Limb (tissue), 2 donors: Measurements from ENCODE around the gene MYL6B.
"Not testable (repeated sequence)": the region's sequence is repeated elsewhere in the genome, so short reads cannot be mapped to it uniquely, and the experiment has no call there.

Experiments used
- DNase-seq, 2 donors: peaks; one replicate each; pipeline ENCODE4 v3.0.0-alpha.2; 2016; ENCODE audit errors: extremely low spot score in 2 of 2

MYL6B gene

GRCh38 chr12:56152132-56152755 is at the start of gene MYL6B:
Gene MYL6B, plus strand, starts transcription at chr12:56152587. Its CDS starts 1,332 bp downstream, at chr12:56153919.
- DNase-seq, result peak; percentile 93 to 94

- DNase-seq, result no peak
These were observed 49.7 kb upstream of the MYL6B start for GRCh38 chr12:56102683-56103065.

- no peak for DNase-seq
These were observed 49.2 kb upstream of the MYL6B start for GRCh38 chr12:56103066-56103711.

DNA sequence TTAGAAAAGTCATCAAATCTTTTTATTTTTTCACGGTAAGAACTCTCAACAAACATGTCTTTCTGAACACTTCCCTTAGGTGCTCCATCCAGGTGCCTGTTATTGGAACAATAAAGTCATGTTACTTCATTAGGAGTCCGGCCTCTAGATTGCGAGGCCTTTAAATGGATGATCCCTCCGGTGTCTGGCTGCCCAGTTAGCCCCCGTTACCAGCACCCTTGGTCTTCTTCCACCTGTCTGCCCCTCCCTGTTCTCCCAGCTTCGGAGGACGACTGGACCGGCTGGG is 48.6 kb upstream of the MYL6B start:
- no peak for DNase-seq

- peak; percentile 96 to 99 for DNase-seq
These were observed 48.1 kb upstream of the MYL6B start, which contains the start of gene PA2G4 for GRCh38 chr12:56104109-56104814. Gene PA2G4, plus strand, starts transcription at chr12:56104559. Its CDS starts 179 bp downstream, at chr12:56104738.

DNA sequence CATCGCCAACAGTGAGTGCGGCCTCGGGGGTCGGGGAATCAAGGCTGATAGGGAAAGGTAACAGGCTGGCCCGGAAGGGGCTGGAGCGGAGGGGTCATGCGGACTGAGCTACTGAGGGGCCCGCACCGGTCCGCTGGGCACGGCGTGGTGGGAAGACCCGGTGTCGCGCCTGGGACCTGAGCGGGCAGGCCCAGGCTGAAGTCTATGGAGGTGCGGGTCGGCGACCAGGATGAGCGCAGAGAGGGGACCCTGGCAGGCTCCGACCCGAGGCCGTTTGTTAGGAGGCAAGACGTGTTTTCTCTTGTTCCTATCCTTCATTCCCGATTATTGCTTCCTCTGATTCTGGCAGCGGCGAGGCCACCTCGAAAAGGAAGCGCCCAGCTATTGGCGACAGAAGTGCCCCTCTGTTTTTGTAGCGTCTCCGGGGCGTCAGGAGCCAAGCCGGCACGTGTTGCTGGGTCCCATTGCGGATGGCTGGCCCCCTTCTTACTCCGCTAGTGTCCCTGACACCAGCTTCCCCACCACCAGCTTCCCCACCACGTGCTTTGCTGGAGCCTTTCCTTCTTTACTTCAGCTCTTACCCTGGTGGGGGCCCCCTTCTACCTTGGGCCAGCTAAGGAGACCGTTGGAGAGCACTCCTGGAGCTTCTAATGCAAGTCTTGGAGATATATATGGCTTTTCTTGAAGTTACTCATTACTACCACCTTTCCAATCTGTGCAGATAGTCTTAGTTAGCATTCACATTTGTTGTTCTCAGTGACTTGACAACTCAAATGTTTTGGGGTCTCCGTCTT is 47.4 kb upstream of the MYL6B start:
- DNase-seq, result no peak

- DNase-seq, result no peak
These were observed 46.8 kb upstream of the MYL6B start for GRCh38 chr12:56105609-56105902.

GRCh38 chr12:56107242-56107641 is 45.1 kb upstream of the MYL6B start:
- DNase-seq, result no peak

DNA sequence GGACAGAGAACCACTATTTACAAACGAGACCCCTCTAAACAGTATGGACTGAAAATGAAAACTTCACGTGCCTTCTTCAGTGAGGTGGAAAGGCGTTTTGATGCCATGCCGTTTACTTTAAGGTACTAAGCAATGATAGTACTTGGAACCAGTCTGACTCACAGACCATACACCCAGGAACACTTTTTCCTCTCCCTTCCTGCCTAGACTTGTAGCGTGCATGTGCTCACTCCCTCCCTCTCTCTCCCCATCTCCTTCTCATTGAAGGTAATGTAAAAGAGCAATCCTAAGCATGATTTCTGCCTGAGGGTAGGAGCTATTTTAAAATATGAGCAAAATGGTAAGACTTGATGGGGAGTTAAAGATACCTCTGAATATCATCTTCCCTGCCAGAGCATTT is 41.8 kb upstream of the MYL6B start:
- DNase-seq, result no peak

DNA sequence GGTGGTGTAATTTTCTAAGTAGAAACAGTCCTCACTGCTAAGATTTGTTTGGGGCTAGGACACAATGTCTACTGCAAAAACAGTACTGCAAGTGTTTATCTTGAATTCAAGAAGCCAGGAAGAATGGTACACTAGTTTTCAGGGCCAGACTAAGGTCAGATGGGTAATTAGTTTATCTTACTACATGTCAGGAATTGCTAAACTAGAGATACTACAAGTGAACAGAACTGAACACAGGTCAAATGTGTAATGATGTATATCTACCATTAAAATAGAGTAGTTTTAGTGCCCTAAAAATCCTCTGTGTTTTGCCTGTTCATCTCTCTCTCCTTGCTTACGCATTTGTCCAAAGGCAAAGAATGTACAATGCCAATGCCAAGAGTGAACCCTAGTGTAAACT is 38.3 kb upstream of the MYL6B start:
- no peak for DNase-seq

DNA sequence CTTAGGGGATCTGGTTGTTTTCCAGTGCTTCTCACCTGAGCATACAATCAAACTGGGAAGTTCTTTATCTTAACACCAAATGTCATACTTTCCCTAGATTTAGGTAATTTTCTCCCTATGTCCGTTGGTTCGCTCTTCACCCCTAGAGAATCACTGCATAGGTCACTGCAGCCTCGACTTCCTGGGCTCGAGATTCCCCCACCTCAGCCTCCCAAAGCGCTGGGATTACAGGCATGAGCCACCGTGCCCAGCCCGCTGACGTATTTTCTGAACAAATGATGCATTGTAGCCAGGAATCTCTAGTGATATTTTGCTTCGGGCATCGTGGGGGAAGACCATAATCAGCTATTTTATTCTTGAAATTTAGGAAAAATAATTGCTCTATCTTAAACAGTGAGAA is 37.1 kb upstream of the MYL6B start:
- DNase-seq, result peak in 1 of 2 donors; percentile 49

GRCh38 chr12:56116267-56117081 is 35.9 kb upstream of the MYL6B start, which contains the start of gene RPL41:
Gene RPL41, plus strand, starts transcription at chr12:56116633.
- peak; percentile 94 to 98 for DNase-seq

DNA sequence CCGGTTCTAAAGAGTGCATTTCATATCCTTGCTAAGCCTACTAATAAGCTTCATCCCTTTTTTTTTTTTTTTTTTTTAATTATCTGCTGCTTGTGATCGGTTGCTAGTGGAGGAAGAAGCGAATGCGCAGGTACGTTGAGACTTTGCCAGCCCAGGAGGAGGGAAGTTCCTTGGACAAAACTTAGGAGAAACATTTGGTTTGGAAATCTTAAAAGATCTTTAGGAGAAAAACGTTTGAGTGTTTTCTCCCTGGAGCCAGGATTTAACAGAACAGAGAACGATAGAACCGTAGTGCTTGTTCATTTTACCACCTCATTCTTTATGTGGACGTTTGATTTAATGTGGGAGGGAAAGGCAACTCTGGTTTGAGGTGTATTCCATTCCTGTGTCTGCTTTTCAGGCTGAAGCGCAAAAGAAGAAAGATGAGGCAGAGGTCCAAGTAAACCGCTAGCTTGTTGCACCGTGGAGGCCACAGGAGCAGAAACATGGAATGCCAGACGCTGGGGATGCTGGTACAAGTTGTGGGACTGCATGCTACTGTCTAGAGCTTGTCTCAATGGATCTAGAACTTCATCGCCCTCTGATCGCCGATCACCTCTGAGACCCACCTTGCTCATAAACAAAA is 35.2 kb upstream of the MYL6B start:
- DNase-seq, result not testable (repeated sequence)

DNA sequence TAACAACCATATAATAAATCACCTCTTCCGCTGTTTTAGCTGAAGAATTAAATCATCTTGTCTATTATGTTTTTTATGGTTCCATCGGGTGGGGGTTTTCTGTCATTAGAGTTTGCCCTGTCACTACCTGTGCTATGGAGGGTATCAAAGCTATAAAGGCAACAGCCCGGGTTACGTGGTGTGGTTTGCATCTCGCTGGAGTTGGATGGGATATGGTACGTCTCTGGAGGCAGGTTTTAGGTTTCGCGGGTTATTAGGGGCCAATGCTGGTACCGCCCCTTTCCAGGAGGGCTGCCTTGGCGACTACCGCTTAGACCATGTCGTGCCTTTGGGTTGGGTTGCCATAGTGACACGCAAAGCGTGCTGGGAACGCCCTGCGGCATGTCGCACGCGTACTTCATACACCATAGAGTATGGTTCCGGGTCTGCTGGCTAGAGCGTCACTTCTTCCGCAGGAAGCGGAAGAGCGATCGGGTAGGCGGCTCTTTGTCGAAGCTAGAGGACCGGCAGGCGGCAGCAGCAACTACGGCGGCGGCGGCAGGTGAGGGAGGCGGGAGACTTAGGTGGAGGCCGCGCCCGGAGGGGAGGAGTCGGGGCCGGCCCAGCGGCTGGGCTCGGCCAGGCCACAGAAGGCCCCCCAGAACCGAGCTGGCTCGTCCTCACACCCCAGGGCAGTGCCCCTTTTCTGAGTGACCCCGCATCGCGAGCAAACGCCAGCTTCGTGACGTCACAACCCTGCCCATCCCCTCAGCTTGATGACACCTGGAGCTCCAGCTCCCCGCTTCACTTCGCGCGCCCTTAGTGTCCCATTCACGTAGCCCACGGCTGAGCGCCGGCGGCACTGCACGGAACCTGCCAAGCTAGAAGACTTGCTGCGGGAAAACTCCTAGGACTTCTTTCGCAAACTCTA is 34.4 kb upstream of the MYL6B start, which contains the start of gene ZC3H10:
Gene ZC3H10 (plus strand): TSS at position 489 of the 910 bp plus-strand sequence. CDS start 2,297 bp downstream, outside the sequence.
- DNase-seq, result peak; percentile 95 to 99

GRCh38 chr12:56118688-56119357 is 33.6 kb upstream of the MYL6B start:
- no peak for DNase-seq

DNA sequence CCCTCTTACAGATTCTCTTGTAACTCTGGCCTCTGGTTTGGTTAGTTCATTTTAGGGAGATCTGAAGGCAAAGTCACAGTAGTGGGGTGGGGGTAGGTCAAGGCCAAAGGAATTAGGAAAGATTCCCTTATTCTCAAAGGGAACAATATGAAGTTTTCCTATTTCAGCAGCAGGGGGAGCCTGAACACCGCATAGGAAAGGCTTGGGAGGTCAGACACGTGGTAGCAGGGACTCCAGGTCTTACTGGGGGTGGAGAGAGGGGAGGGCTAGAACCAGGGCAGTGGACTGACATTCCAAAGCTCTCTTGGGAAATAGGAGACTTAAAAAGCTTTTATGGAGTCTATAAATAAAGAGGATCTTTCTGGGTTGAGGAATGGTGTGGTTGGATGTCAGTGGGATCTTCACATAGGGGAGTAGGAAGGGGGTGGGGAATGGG is 33.0 kb upstream of the MYL6B start:
- DNase-seq, result peak; percentile 70 to 88

DNA sequence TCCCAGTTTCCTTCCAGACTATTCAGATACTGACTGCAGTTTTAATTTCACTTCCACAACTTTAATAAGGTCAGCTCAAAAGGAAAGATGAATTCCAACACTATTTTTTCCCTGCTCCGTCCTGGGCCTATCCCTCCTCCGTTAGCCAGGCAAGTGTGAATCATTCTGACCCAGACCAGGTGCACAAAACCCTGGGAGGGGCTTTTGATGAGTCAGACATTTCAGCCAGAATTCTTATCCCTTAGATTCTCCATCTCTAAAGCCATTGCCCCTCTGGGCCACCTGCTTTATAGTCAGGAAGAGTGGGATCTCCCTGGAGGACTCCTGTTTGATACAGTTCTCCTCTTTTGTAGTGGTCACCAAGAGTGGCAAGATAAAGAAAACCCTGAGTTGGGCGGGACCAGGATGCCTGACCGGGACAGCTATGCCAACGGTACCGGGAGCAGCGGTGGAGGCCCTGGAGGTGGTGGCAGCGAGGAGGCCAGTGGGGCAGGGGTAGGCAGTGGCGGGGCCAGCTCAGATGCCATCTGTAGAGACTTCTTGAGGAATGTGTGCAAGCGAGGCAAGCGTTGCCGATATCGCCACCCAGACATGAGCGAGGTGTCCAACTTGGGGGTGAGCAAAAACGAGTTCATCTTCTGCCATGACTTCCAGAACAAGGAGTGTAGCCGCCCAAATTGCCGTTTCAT is 32.1 kb upstream of the MYL6B start:
- DNase-seq, result no peak

GRCh38 chr12:56121204-56121870 is 31.1 kb upstream of the MYL6B start:
- no peak for DNase-seq
